Stimulated activated CD8-positive, alpha-beta memory T cell treated with anti-CD3 and anti-CD28 coated beads, Interleukin-12 subunit alpha, Interleukin-12 subunit beta, amount 100 ng/mL, for 24 hours (primary cell): ENCODE measurements around the gene PCDHAC2.

Source experiments
- DNase-seq: peaks from one replicate; pipeline ENCODE4 v3.0.0-alpha.2; 2020; ENCODE audit errors: extremely low read depth

Gene PCDHAC2

DNA sequence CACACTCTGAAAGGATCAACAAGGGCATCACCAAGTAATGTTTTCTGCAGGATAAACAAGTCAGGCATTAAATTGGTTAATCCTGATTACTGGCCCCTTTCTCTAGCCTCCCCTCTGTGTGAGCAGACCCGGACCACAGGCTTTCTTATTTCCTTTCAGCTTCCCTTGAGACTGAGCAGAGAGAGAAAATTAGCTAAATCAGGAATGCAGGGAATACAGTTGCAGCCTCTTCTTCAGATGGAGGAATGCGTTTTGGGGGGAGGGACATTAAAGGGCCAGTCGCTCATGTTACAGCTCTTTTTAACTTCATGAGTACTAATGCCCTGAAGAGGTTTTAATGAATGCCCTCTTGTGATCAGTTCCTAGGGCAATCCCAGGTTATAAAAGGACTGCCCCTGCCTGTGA is 19.8 kb downstream of the PCDHAC2 start:
- no peak for DNase-seq

DNA sequence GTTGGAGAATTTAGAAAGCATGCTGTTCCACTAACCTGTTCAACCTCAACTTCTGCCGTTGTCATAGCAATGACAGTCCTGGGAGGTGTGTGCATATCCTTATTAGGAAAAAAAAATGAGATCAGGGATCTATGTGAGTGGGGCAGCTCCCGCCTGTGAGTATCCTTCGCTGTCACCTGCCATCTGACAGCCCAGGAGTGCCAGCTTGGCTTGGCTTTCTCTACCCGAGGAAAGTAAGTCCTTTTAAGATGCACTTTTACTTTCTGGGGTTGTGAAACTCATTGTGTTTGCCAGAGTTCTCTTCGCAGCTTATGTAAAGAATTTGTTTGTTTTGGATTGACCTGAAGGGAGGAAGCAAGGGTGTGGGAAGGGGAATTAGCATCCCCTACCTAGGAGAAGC is 21.8 kb downstream of the PCDHAC2 start:
- DNase-seq, result no peak

DNA sequence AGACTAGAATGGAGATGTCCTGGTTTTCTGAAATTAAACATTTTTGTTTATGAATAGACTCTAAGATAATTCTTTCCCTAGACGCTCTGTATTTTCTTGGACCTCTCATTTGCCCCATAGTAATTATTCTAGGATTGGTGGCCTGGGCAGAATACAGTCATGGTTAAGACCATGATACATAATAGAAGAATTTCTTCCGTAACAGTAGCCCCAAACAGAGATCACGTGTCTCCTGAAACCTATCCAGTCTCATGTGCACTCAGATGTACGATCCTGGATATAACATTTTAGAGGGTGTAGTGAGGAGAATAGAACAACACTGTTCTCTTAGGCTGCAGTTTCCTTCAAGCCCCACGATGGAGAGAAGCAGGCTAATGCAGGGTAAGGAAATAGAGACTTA is 22.3 kb downstream of the PCDHAC2 start:
- no peak for DNase-seq

DNA sequence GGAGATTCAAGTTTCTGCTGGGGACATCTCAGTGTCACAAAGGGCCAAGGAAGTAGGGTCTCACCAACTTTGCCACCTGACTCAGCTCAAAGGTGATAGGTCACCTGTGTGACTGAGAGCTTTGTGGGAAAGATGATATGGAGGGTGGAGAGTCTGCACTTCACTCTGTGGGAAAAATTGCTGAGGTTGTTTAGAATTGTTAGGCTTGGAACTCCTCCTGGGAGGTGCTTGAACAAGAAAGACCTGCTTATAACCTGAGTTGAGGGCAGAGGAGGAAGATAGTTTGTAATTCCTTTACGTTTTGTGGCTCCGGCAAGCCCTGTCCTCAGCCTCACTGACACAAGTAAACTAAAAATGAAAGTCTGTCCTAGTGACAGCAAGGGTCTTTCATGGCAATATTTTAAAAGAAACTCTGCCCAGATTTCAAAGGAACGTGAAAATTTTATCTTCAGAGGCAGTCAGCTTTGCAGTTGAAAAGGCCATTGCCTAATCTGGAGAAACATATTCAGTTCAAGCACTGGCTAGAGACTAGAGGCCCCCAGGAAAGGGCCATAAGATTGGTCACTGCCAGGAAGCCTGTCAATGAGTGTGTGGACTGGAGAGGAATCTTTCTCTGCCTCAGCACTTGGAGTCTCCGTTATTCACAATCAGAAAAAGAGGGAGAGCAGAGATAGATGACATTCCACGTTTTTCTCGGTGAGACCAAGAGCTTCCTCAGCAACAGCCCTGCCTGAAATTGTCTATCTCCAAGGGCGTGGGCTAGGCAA is 23.2 kb downstream of the PCDHAC2 start:
- no peak for DNase-seq

DNA sequence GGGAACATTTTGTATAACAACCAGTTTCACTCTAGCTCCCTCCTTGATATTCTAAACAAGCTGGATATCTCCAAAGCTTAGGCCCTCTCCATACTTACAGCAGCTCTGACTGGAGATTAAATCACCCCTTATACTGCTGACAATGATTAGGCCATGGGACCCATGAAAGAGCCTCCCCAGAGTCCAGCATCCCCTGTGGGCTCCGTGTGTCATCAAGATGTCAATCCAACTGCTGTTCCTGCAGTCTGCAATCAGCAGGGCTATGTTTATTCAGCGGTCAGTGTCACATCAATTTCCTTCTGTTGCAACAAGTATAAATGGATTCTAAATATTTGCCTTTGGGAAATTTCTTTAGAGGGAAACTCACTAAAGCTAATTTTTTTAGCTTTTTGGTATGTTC is 26.6 kb downstream of the PCDHAC2 start:
- no peak for DNase-seq

DNA sequence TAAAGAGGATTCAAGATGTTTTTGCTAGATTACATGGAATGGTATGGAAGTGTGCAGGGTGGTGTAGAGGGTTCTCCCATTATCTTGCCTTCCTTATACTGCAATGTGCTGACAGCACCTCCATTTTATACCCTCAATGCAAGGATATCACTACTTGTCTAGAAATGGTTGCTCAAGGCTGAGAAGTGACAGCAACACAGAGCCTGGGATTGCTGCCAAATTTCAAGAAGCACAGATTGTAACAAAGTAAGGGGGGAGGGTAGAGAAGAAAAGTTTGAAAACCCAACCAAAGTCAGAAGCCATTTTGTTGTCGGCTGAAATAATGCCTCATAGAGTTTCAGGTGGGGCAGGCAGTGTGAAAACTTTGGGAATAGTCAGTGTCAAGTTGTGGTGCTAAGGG is 29.8 kb downstream of the PCDHAC2 start:
- DNase-seq, result no peak

DNA sequence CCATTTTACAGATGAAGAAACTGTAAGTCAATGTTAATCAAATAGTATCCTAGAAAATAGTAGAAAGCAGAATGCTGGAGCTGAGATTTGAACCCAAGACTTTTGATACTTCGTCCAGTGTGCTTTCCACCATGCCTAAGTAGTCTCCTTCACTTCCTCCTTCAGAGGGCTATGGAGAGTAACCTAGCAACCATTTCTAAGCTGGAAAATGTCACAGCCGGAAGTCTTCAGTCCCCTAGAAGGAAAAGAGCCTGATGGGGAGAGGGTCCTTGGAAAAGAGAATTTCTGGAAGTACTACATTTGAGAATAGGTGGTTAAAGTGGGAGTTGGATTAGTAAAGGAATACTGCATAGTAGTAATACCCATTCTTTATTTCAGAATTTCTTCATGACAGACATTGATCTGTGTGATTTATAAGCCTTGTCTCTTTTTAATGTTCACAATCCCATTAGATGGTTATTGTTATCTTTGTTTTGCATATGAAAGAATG is 32.7 kb downstream of the PCDHAC2 start:
- no peak for DNase-seq

DNA sequence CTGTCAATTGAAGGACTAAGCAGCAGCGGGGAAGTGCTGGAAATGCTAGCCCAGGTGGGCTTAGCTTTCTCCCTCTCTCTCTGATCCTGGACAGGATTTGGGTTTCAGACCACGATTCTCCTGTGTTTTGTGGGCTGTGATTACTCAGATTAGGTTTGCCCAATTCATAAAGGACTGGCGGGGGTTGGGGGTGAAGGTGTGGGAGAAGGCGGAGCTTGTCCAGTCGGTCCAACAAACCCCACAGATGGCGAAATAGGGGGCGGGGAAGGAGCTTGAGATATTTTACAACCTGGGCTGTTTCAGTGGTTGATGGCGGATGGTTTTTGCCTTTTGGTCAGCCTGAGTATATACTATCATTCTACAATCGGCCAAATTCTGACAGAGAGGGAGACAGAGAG is 35.2 kb downstream of the PCDHAC2 start:
- no peak for DNase-seq

DNA sequence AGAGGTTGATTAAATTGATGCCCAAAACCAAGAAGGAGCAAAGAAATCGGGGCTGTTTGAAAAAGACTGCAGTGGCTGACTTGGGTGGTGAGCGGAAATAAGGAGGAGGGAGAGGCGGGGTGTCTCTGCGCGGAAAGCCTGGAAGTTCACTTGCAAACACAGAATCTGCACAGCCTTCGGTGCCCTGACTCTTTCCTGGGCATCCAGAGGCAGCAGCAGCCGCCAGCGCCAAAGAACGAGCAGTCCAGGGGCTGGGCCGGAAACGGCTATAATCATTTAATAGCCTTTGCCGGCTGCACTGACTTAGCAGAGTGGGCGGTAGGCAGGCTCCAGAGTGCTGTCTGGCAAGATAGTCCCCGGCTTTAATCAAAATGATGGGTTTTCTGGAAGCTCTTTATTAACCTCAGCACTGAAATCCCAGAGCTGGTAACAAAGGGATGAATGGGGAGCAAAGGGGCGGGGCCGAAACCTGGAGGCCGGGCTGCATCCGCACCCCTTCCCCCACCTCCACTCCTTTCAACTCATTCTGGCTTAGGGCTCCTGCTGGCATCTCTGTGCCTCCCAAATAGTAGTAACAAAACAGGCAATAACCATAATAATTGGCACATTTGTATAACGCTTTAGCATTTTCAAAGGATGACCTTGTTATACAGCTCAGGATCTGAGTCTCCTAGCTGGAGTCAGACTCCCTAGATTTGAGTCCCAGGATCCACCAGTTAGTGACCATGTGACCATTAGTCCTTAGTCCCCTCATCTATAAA is 35.7 kb downstream of the PCDHAC2 start:
- no peak for DNase-seq

DNA sequence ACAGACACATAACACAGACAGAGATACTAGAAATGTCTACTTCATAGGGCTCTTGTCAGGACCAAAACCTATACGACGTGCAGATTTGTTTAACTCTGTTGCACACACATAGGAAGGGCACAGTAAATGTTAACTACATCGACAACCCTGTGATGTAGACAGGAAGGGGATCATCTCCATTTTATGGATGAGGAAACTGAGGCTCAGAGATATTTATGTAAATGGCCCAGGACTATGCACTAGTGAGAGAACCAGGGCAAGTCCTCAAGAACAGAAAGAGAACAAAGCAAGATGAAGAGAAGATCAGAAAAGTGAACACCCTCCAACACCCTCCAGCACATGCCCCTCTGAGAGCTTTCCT is 36.3 kb downstream of the PCDHAC2 start:
- DNase-seq, result no peak

DNA sequence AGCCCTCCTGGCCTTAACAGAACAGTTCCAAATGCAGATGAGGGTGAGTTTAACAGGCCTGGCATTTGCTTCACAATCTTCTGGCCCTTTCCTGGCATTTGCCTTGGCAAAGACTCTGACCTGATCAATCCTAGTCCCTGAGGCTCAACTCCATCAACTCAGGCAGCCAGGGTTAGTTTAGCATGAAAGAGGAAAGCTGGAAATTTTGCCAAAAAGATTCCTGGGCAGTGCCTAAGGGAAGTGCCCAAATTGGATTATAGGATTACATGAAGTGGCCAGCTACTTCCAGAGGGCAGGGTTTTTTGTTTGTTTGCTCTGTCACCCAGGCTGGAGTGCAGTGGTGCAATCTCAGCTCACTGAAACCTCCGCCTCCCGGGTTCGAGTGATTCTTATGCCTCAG is 36.8 kb downstream of the PCDHAC2 start:
- DNase-seq, result no peak

DNA sequence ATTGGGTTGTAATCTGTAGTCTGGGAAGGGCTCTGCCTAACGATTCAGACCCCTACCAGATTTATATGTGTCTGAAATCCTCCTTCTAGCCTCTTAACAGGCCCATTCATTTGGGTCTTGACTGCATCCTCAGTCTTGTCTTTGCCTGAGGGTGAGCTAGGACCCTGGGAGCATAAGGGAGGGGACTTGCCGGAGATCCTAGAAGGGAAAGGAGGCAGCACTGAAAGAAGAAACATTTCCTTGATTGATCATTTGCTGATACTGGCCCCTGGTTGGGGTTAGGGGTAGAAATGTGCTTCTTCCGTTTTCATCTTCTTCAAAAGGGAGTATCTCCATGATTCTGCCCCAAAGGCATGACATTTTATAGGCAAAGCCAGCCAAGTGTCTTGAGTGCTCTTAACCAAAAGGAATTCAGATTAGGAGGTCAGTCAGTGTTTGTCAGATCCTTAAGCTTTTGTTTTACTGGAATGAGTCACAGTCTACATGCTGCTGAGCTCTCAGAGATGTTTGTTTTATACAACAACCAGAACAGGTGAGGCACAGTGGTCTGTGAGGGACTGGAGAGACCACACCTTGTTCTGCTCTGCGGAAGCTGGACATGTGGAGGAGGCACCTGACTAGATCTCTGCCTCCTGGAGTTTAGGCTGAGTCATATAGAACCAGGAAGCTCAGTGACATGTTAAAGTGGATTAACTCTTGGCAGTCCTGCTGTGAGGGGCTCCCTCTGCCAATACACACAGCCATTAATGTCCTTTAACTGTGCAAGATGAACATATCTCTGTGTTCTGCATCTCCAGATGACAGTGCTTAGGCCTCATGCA is 37.7 kb downstream of the PCDHAC2 start:
- no peak for DNase-seq

DNA sequence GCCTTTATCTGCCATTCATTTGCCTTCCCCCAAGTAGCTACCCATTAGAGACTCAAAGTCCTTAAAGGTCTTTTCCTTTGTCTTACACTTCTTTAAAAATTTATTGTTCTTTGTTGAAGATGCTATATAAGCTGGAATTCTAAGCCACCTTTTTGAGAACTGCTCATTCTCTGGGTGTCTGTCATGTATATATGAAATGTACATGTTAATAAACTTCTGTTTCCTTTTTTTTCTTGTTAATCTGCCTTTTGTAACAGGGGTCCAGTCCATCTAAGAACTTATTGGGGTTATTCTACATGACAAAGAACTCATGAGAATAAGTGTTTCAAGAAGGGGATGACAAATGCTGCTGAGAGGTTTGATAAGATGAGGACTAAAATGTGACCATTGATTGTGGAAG is 41.5 kb downstream of the PCDHAC2 start:
- no peak for DNase-seq

DNA sequence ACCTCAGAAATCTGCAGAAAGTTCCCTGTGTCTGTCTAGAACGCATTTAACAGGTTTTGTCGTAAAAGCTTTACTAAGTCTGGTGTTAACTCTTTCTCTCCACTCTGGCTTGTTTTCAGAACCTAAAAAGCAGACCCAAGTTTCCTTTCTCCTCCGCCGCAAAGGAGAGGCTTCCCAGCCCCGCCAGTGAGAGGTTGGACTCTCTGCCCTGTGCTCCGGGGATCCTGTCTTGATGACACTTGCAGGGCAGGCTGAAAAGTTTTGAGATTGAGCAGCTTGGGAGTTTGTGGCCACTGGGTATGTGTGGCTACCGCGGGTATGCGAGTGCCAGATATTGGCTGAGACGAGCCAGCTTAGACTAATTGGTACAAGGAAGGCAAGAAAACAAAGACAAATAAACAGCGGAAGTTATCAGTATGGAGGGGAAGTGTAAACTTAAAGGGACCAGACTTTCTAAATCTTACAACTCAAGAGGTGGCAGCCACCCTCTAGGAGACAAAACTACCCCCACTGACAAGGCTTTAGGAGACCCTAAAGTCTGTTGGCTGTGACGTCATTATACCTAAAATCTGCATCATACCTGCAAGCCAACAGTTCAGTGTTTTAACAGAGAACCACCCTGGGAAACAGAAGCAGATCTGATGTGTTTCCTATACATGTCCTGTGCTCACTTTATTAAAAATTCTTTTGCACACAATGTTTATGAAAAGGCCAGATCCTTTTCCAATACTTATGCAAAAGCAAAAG is 43.9 kb downstream of the PCDHAC2 start:
- DNase-seq, result no peak

DNA sequence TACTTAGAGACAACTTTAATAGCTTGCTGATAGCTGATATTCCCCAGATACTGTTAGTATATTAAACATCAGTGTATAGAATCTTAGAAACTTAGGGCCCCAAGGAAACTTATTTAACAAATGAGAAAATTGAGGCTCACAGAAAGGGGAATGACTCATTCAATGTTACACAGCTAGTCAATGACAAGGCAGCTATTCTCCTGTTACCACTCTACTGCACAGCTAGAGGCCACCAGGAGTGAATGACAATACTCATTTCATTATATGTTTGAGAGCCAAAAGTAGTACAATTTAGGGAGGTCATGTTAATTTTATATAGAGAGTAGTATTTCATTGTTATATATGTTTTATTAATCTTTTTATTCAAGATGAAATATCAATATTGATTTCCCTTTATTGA is 51.7 kb downstream of the PCDHAC2 start:
- DNase-seq, result no peak
